ENCODE data around the gene PPP1R18. TPM values are rescaled to one million over a fixed set of nuclear protein-coding genes. Genes with fewer than 3 reads are reported as not detected.

The PPP1R18 gene
- total and polyA plus RNA-seq, 3 experiments from 2014 or later = 149 to 166 (median 153) TPM

- ChIA-PET CTCF (interaction anchor here (0.8 kb wide), 1 partner anchor 22 kb away, joined by 3 read pairs; no protein-coding TSS in a partner anchor), POLR2A (no interaction called here)
- H3K4me3 Mint-ChIP-seq = no peak overlapping the region
- Histone ChIP-seq H3K27me3 (ENCODE audit: insufficient read depth, low read length, poor library complexity, severe bottlenecking) (no peaks in the 10 kb centered on the region), H3K36me3 (ENCODE audit: insufficient read depth, low read length) (peaks cover 44% of the 10 kb centered on the region), H3K27ac (ENCODE audit: low read depth, low read length) (no peak overlapping the region), H3K4me1 (ENCODE audit: insufficient read depth, low read length) (peaks cover 5% of the 10 kb centered on the region), H3K4me3 (ENCODE audit: low read length) (no peak overlapping the region), H3K9me3 (ENCODE audit: low read length) (no peaks in the 10 kb centered on the region)
- peaks cover 14 to 26% (median 20%) of the 10 kb centered on the region in 3 donors for H3K4me1 Mint-ChIP-seq
- H3K27ac Mint-ChIP-seq = peak overlapping the region in 1 of 8 donors; percentile 40
- H3K36me3 Mint-ChIP-seq = peaks cover 15 to 80% (median 34%) of the 10 kb centered on the region in 3 donors
- no peaks in the 10 kb centered on the region for H3K27me3 Mint-ChIP-seq
- no peaks in the 10 kb centered on the region for H3K9me3 Mint-ChIP-seq
- DNase-seq = no peak
Observed at GRCh38 chr6:30709101-30709868, 22.8 kb upstream of the PPP1R18 start.

DNA sequence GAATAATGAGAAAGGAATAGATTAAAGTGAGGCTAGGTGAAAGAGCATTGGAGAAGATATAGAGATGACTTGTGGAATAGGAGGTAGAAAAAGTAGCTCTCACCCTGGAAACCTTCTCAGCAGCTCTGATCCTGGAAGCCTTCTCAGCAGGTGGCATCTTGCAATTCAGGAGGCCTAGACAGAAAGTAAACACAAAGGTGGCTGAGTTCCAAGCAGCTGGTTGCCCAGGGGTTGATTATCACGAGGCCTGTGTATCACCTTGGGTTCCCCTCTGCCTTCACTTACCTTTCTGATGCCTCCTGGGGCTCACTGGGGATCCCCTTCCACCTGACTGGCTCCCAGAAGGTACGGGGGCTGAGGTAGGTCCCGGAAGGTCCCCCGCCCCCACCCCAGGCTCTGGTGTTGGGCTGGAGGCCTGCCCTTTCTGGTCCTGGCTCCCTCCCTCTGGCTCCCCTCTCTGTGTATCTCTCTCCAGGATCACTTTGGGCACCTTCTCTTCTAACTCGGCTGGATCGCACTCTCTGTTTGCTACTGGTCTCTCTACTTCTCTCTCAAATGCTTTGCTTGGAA is 20.9 kb upstream of the PPP1R18 start:
- Mint-ChIP-seq H3K4me1 (peaks cover 7 to 14% (median 11%) of the 10 kb centered on the region in 3 donors), H3K4me3 (no peak overlapping the region), H3K27ac (peak overlapping the region in 4 of 8 donors; percentile 8 to 91 (median 76)), H3K9me3 (no peaks in the 10 kb centered on the region), H3K36me3 (peaks cover 19 to 82% (median 32%) of the 10 kb centered on the region in 3 donors), H3K27me3 (no peaks in the 10 kb centered on the region)
- ChIA-PET POLR2A (no interaction called here), CTCF (interaction anchor here (1.1 to 1.4 kb wide), 2 partner anchors 10 to 15 kb away, joined by 4 to 5 read pairs; partner anchors contain the start of gene MDC1)
- Histone ChIP-seq H3K4me1 (ENCODE audit: insufficient read depth, low read length) (peaks cover 4% of the 10 kb centered on the region), H3K9me3 (ENCODE audit: low read length) (no peaks in the 10 kb centered on the region), H3K27me3 (ENCODE audit: insufficient read depth, low read length, poor library complexity, severe bottlenecking) (no peaks in the 10 kb centered on the region), H3K4me3 (ENCODE audit: low read length) (no peak overlapping the region), H3K27ac (ENCODE audit: low read depth, low read length) (no peak overlapping the region), H3K36me3 (ENCODE audit: insufficient read depth, low read length) (peaks cover 30% of the 10 kb centered on the region)
- DNase-seq = no peak

DNA sequence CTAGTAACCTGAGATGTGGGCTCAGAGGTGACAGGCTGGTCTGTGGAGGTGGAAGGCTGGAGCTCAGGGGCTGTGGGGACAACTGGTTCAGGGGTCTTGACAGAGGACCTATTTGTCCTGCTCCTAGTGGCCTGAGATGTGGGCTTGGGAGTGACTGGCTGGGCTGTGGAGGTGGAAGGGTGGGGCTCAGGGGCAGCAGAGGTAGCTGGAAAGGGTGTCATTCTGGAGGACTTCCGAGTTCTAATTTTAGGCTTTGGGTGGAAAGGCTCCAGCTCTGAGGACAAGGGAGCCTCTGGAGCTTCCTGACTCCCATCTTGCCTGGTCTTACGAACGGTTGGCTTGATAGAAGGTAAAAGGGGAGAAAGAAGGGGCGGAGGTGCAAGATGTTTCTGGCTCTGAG is 19.2 kb upstream of the PPP1R18 start:
- Mint-ChIP-seq H3K4me3 (no peak overlapping the region), H3K9me3 (no peaks in the 10 kb centered on the region), H3K4me1 (no peaks in the 10 kb centered on the region), H3K36me3 (peaks cover 19 to 71% (median 24%) of the 10 kb centered on the region in 3 donors), H3K27ac (peak overlapping the region in 3 of 8 donors; percentile 22 to 63 (median 43)), H3K27me3 (no peaks in the 10 kb centered on the region)
- CTCF ChIA-PET = interaction anchor here (0.9 to 5.0 kb wide), 3 partner anchors 12 to 27 kb away, joined by 3 to 21 read pairs (median 4); partner anchors contain the start of gene MDC1
- no peaks in the 10 kb centered on the region for H3K4me1 ChIP-seq (ENCODE audit: insufficient read depth, low read length)
- no peaks in the 10 kb centered on the region for H3K27me3 ChIP-seq (ENCODE audit: insufficient read depth, low read length, poor library complexity, severe bottlenecking)
- H3K36me3 ChIP-seq (ENCODE audit: insufficient read depth, low read length) = peaks cover 13% of the 10 kb centered on the region
- H3K9me3 ChIP-seq (ENCODE audit: low read length) = no peaks in the 10 kb centered on the region
- POLR2A ChIA-PET = no interaction called here
- H3K27ac ChIP-seq (ENCODE audit: low read depth, low read length) = no peak overlapping the region
- no peak overlapping the region for H3K4me3 ChIP-seq (ENCODE audit: low read length)
- no peak for DNase-seq

DNA sequence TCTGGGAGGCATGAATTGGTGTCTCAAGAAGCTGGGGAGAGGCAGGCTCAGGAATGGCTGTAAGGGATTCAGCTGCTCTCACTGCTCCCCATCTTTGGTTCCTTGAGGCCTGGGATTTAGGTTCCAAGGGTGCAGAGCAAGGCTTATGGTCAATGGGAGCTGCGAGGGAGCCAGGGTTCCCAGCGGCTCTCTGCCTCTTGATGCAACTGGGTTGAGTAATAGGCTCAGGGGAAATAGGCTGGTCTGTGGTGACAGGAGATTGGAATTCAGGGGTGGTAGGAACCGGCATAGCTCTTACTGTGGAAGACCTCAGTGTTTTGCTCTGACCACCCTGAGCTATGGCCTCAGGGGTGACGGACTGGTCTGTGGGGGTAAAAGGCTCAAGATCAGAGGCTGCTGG is 17.4 kb upstream of the PPP1R18 start:
- ChIA-PET CTCF (interaction anchor here (1.5 to 5.0 kb wide), 3 partner anchors 13 to 26 kb away, joined by 3 to 21 read pairs (median 3); partner anchors contain the start of gene NRM), POLR2A (no interaction called here)
- no peaks in the 10 kb centered on the region for H3K9me3 ChIP-seq (ENCODE audit: low read length)
- peak overlapping the region in 1 of 7 donors; percentile 28 for H3K4me3 Mint-ChIP-seq
- H3K27ac Mint-ChIP-seq = peak overlapping the region in 1 of 8 donors; percentile 69
- no peaks in the 10 kb centered on the region for H3K27me3 ChIP-seq (ENCODE audit: insufficient read depth, low read length, poor library complexity, severe bottlenecking)
- no peaks in the 10 kb centered on the region for H3K4me1 ChIP-seq (ENCODE audit: insufficient read depth, low read length)
- no peak overlapping the region for H3K27ac ChIP-seq (ENCODE audit: low read depth, low read length)
- no peaks in the 10 kb centered on the region for H3K4me1 Mint-ChIP-seq
- H3K4me3 ChIP-seq (ENCODE audit: low read length) = no peak overlapping the region
- H3K27me3 Mint-ChIP-seq = no peaks in the 10 kb centered on the region
- no peak for DNase-seq
- H3K36me3 ChIP-seq (ENCODE audit: insufficient read depth, low read length) = peaks cover 12% of the 10 kb centered on the region
- no peaks in the 10 kb centered on the region for H3K9me3 Mint-ChIP-seq
- peaks cover 19 to 72% (median 25%) of the 10 kb centered on the region in 3 donors for H3K36me3 Mint-ChIP-seq

DNA sequence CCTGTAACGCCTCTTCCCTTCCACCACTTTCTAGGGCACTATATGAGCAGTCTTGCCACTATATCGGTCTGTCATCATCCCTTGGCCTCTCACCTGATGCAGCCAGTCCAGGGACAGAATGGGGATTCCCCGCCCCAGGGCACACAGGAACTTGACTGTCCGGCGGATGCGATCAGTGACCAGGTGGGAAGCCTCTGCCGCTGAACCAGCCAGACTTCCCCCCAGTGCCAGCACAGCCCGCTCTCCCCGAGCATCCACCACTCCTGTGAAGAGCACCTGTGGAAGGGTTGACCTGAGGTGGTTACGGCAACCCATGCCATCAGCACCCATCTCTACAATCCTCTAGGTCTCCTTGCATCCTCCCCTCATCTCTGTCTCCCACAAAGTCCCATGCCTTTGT is 16.6 kb upstream of the PPP1R18 start:
- Histone ChIP-seq H3K4me1 (ENCODE audit: insufficient read depth, low read length) (no peaks in the 10 kb centered on the region), H3K27ac (ENCODE audit: low read depth, low read length) (no peak overlapping the region), H3K27me3 (ENCODE audit: insufficient read depth, low read length, poor library complexity, severe bottlenecking) (no peaks in the 10 kb centered on the region), H3K9me3 (ENCODE audit: low read length) (no peaks in the 10 kb centered on the region), H3K4me3 (ENCODE audit: low read length) (no peak overlapping the region), H3K36me3 (ENCODE audit: insufficient read depth, low read length) (peaks cover 10% of the 10 kb centered on the region)
- Mint-ChIP-seq H3K4me3 (no peak overlapping the region), H3K36me3 (peaks cover 19 to 67% (median 24%) of the 10 kb centered on the region in 3 donors), H3K4me1 (no peaks in the 10 kb centered on the region), H3K9me3 (no peaks in the 10 kb centered on the region), H3K27me3 (no peaks in the 10 kb centered on the region), H3K27ac (peak overlapping the region in 1 of 8 donors; percentile 86)
- DNase-seq = no peak
- CTCF ChIA-PET = interaction anchor here (1.5 to 5.0 kb wide), 3 partner anchors 12 to 25 kb away, joined by 3 to 21 read pairs (median 3); partner anchors contain the start of gene NRM
- POLR2A ChIA-PET = no interaction called here

GRCh38 chr6:30700340-30700739 is 13.9 kb upstream of the PPP1R18 start:
- H3K36me3 Mint-ChIP-seq = peaks cover 16 to 46% (median 19%) of the 10 kb centered on the region in 3 donors
- no peaks in the 10 kb centered on the region for H3K9me3 Mint-ChIP-seq
- CTCF ChIA-PET = interaction anchor here (1.3 kb wide), 1 partner anchor 11 kb away, joined by 4 read pairs; no protein-coding TSS in a partner anchor
- Histone ChIP-seq H3K36me3 (ENCODE audit: insufficient read depth, low read length) (peaks cover 5% of the 10 kb centered on the region), H3K9me3 (ENCODE audit: low read length) (no peaks in the 10 kb centered on the region), H3K4me3 (ENCODE audit: low read length) (no peak overlapping the region), H3K27ac (ENCODE audit: low read depth, low read length) (no peak overlapping the region), H3K4me1 (ENCODE audit: insufficient read depth, low read length) (no peaks in the 10 kb centered on the region), H3K27me3 (ENCODE audit: insufficient read depth, low read length, poor library complexity, severe bottlenecking) (no peaks in the 10 kb centered on the region)
- no peak for DNase-seq
- POLR2A ChIA-PET = no interaction called here
- H3K27ac Mint-ChIP-seq = peak overlapping the region in 1 of 8 donors; percentile 42
- no peaks in the 10 kb centered on the region for H3K4me1 Mint-ChIP-seq
- no peak overlapping the region for H3K4me3 Mint-ChIP-seq
- no peaks in the 10 kb centered on the region for H3K27me3 Mint-ChIP-seq

- DNase-seq = no peak
- H3K27me3 Mint-ChIP-seq = no peaks in the 10 kb centered on the region
- H3K27ac Mint-ChIP-seq = no peak overlapping the region
- Histone ChIP-seq H3K4me1 (ENCODE audit: insufficient read depth, low read length) (peaks cover under 1% of the 10 kb centered on the region), H3K27me3 (ENCODE audit: insufficient read depth, low read length, poor library complexity, severe bottlenecking) (no peaks in the 10 kb centered on the region), H3K4me3 (ENCODE audit: low read length) (no peak overlapping the region), H3K36me3 (ENCODE audit: insufficient read depth, low read length) (peaks cover 3% of the 10 kb centered on the region), H3K27ac (ENCODE audit: low read depth, low read length) (no peak overlapping the region), H3K9me3 (ENCODE audit: low read length) (no peaks in the 10 kb centered on the region)
- H3K4me3 Mint-ChIP-seq = no peak overlapping the region
- CTCF ChIA-PET = interaction anchor here (1.4 to 1.6 kb wide), 2 partner anchors 8 to 34 kb away, joined by 3 to 6 read pairs; no protein-coding TSS in a partner anchor
- H3K9me3 Mint-ChIP-seq = no peaks in the 10 kb centered on the region
- H3K36me3 Mint-ChIP-seq = peaks cover 0 to 13% (median 2%) of the 10 kb centered on the region in 3 donors
- H3K4me1 Mint-ChIP-seq = peaks cover 3 to 7% (median 3%) of the 10 kb centered on the region in 3 donors
- POLR2A ChIA-PET = no interaction called here
Observed at GRCh38 chr6:30696432-30696831, 10.0 kb upstream of the PPP1R18 start.

Measured in CD8-positive, alpha-beta memory T cell (primary cell).